RWPE1 (cell line): ENCODE data around the gene TAGLN.
A peak's percentile ranks its signal among the peaks of the same experiment; 100 is the strongest.

Experiments
- CTCF ChIA-PET: fragments of 350-600 bp; sonication (Branson Sonifier 250); formaldehyde crosslinking; extraction: SDS; loops from one replicate; lab custom pipeline; 2021; lab: Yijun Ruan, JAX
- POLR2A ChIA-PET: fragments of 400-600 bp; formaldehyde crosslinking; extraction: SDS; loops from one replicate; lab custom pipeline; 2020; ENCODE audit warnings: antibody characterized with exemption; ENCODE audit not compliant: low non-redundant PET; lab: Yijun Ruan, JAX
- DNase-seq: peaks from one replicate; pipeline ENCODE4 v3.0.0; 2012; ENCODE audit warnings: low spot score
- H3K27ac ChIP-seq: fragments of 450-650 bp; 2 replicates; pipeline ENCODE4 v1.5.1; 2017
- TF ChIP-seq, protein P1 (sequence below): fragments of 450-650 bp; conservative IDR thresholded peaks from 2 replicates; pipeline ENCODE4 v1.5.1; 2017; ENCODE audit warnings: low read depth, mild to moderate bottlenecking

Gene TAGLN

GRCh38 chr11:117183724-117184349, 15.3 kb upstream of the TAGLN start:
- ChIA-PET CTCF (no interaction called here), POLR2A (no interaction called here)
- no peak for DNase-seq
- TF ChIP-seq, protein P1, sequence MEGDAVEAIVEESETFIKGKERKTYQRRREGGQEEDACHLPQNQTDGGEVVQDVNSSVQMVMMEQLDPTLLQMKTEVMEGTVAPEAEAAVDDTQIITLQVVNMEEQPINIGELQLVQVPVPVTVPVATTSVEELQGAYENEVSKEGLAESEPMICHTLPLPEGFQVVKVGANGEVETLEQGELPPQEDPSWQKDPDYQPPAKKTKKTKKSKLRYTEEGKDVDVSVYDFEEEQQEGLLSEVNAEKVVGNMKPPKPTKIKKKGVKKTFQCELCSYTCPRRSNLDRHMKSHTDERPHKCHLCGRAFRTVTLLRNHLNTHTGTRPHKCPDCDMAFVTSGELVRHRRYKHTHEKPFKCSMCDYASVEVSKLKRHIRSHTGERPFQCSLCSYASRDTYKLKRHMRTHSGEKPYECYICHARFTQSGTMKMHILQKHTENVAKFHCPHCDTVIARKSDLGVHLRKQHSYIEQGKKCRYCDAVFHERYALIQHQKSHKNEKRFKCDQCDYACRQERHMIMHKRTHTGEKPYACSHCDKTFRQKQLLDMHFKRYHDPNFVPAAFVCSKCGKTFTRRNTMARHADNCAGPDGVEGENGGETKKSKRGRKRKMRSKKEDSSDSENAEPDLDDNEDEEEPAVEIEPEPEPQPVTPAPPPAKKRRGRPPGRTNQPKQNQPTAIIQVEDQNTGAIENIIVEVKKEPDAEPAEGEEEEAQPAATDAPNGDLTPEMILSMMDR = no peak
- H3K27ac ChIP-seq = no peak overlapping the region

- DNase-seq = no peak
Observed at GRCh38 chr11:117185736-117186430, 13.3 kb upstream of the TAGLN start.

GRCh38 chr11:117186431-117186761, 12.8 kb upstream of the TAGLN start:
- CTCF ChIA-PET = no interaction called here
- H3K27ac ChIP-seq = no peak overlapping the region
- POLR2A ChIA-PET = no interaction called here
- TF ChIP-seq, protein P1 = no peak
- DNase-seq = no peak

More at GRCh38 chr11:117185736-117186430, 13.3 kb upstream of the TAGLN start:
- TF ChIP-seq, protein P1 = no peak
- CTCF ChIA-PET = interaction anchor here (0.7 kb wide), 1 partner anchor 409 kb away, joined by 4 read pairs; no protein-coding TSS in a partner anchor
- no peak overlapping the region for H3K27ac ChIP-seq
- POLR2A ChIA-PET = no interaction called here

DNA sequence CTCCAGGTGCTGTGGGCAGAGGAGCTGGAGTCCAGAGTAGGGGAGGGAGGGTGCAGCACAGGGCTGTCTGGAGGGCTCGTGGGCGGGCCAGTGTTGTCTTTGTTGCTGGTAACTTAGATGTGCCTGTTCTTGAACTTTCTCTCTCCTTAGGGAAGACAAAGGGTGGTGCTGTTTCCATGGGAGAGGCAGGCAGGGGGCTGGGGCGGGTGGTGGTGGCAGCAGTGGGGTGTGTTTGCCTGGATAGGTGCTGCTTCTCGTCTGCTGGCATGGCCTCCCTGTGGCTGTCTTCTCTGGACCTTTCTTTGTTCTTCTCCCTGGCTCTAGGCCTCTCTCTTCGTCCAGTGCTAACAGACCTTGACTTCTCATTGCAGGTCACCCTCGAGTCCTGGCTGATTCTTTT, 12.2 kb upstream of the TAGLN start:
- no peak for DNase-seq
- TF ChIP-seq, protein P1 = no peak
- H3K27ac ChIP-seq = peak overlapping the region; percentile 11; the same call in 1 of the 2 replicates
- ChIA-PET CTCF (no interaction called here), POLR2A (no interaction called here)

GRCh38 chr11:117187428-117187798, 11.8 kb upstream of the TAGLN start:
- no peak for DNase-seq
- POLR2A ChIA-PET = no interaction called here
- CTCF ChIA-PET = no interaction called here
- TF ChIP-seq, protein P1 = no peak
- H3K27ac ChIP-seq = peak overlapping the region; percentile 11; the same call in 1 of the 2 replicates

- TF ChIP-seq, protein P1 = no peak
- peak overlapping the region; percentile 11; the same call in 1 of the 2 replicates for H3K27ac ChIP-seq
- no peak for DNase-seq
- POLR2A ChIA-PET = no interaction called here
- CTCF ChIA-PET = no interaction called here
Observed at GRCh38 chr11:117187799-117188481, 11.2 kb upstream of the TAGLN start.
